Fibroblast of villous mesenchyme (primary cell): ENCODE data around the gene AKR1A1. TPM values are rescaled to one million over a fixed set of nuclear protein-coding genes. Genes with fewer than 3 reads are reported as not detected.

Experiments used
- DNase-seq: peaks from one replicate; pipeline ENCODE4 v3.0.0-alpha.2; 2010; ENCODE audit warnings: low read depth
- H3K4me3 ChIP-seq: 2 replicates; pipeline ENCODE4 v1.5.1; 2011; ENCODE audit warnings: low read depth, mild to moderate bottlenecking, low read length
- small RNA-seq: library from RNA; depleted of rRNA; stranded (forward); fragments of <200 nt; gene quantifications from one replicate; pipeline ENCODE3, GENCODE V24; 2012
- total RNA-seq: library from RNA; depleted of rRNA; stranded (reverse); fragments of >200 nt; gene quantifications from 2 replicates; pipeline ENCODE4 v1.2.3, GENCODE V29; 2012
- TF ChIP-seq, protein P1 (sequence below): IDR thresholded peaks from 2 replicates; pipeline ENCODE4 v1.5.1; 2012; ENCODE audit warnings: low read depth, mild to moderate bottlenecking, low read length; ENCODE audit not compliant: insufficient read depth

The AKR1A1 gene
- total RNA-seq, 1 donor = 158 TPM

DNA sequence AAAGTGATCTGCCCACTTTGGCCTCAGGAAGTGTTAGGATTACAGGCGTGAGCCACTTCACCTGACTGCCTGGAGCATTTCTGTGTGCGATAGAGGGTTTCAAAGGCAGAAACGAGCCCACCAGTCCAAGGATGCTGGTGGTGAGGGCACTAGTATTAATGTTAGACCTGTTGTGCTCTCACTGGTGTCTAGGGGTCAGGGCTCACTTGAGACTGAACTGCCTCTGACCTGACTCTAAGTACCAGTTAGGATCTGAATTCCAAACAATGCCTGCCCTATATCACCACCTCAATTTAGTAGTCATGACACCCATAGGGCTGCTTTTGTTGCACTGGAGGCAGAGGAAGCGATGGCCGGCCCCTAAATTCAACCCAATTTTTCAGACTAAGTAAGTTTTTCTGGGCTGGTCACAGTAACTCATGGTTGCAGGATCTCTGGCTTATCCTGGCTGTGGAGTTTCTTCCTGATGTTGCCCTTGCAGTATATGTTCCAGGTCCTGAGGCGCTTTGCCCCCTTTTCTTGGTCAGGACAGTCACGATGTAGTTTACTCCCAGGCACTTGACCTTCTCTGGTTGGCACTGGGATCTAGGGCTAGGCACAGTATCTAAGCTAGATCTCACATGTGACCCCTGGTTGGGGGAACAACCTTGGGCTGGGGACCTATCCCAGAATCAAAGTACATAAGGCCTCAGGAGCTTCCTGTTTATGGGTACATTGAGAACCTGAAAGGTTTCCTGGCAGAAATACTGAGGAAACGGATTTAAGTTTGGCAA, 68.7 kb downstream of the AKR1A1 start:
- no peak overlapping the region for H3K4me3 ChIP-seq
- TF ChIP-seq, protein P1, sequence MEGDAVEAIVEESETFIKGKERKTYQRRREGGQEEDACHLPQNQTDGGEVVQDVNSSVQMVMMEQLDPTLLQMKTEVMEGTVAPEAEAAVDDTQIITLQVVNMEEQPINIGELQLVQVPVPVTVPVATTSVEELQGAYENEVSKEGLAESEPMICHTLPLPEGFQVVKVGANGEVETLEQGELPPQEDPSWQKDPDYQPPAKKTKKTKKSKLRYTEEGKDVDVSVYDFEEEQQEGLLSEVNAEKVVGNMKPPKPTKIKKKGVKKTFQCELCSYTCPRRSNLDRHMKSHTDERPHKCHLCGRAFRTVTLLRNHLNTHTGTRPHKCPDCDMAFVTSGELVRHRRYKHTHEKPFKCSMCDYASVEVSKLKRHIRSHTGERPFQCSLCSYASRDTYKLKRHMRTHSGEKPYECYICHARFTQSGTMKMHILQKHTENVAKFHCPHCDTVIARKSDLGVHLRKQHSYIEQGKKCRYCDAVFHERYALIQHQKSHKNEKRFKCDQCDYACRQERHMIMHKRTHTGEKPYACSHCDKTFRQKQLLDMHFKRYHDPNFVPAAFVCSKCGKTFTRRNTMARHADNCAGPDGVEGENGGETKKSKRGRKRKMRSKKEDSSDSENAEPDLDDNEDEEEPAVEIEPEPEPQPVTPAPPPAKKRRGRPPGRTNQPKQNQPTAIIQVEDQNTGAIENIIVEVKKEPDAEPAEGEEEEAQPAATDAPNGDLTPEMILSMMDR = no peak
- no peak for DNase-seq

Small RNA genes within 50 kb of the gene (small RNA-seq; reads per million reads assigned to genes)
- gene AL355480.1 = not detected
- not detected for gene AL355480.2
- gene AL355480.3 = not detected
- not detected for gene AL355480.4

Other genes starting within 250 kb of the AKR1A1 start
- gene HPDL, start 223.9 kb upstream of the AKR1A1 start, total RNA-seq = 1.3 and 1.6 TPM in 2 replicates
- gene TOE1, start 210.7 kb upstream of the AKR1A1 start, total RNA-seq = 10.3 and 10.4 TPM in 2 replicates
- gene MUTYH, start 210.4 kb upstream of the AKR1A1 start, total RNA-seq = 9.3 and 15.1 TPM in 2 replicates
- 1.6 and 2.2 TPM in 2 replicates for gene TESK2, start 59.7 kb upstream of the AKR1A1 start, total RNA-seq
- gene CCDC163, start 50.8 kb upstream of the AKR1A1 start, total RNA-seq = 1.3 and 1.9 TPM in 2 replicates
- 3.9 and 5.6 TPM in 2 replicates for gene MMACHC, start 50.5 kb upstream of the AKR1A1 start, total RNA-seq
- gene PRDX1, start 28.9 kb upstream of the AKR1A1 start, total RNA-seq = 361 and 523 TPM in 2 replicates
- gene NASP, start 33.2 kb downstream of the AKR1A1 start, total RNA-seq = 44.1 and 50.5 TPM in 2 replicates
- 1.3 and 1.6 TPM in 2 replicates for gene CCDC17, start 73.2 kb downstream of the AKR1A1 start, total RNA-seq
- gene GPBP1L1, start 135.7 kb downstream of the AKR1A1 start, total RNA-seq = 90.5 and 122 TPM in 2 replicates
- 6.9 and 10.0 TPM in 2 replicates for gene TMEM69, start 137.4 kb downstream of the AKR1A1 start, total RNA-seq
- 9.0 and 14.7 TPM in 2 replicates for gene IPP, start 199.8 kb downstream of the AKR1A1 start, total RNA-seq